Parathyroid adenoma (tissue), 2 donors: ENCODE data around the gene FAM162A.

Experiments
- H2AFZ ChIP-seq: fragments of 300-600 bp; sonication (generic); one replicate; pipeline ENCODE4 v1.7.0; 2017; ENCODE audit warnings: antibody characterized with exemption, mild to moderate bottlenecking
- H3K27ac ChIP-seq: fragments of 300-600 bp; sonication (generic); one replicate; pipeline ENCODE4 v1.7.0; 2017
- H3K27me3 ChIP-seq: fragments of 300-600 bp; sonication (generic); one replicate; pipeline ENCODE4 v1.7.0; 2017; ENCODE audit warnings: low read length; ENCODE audit not compliant: control insufficient read depth, insufficient read depth
- H3K36me3 ChIP-seq: fragments of 300-600 bp; sonication (generic); one replicate; pipeline ENCODE4 v1.7.0; 2017; ENCODE audit warnings: low read length; ENCODE audit not compliant: control insufficient read depth, insufficient read depth
- H3K4me1 ChIP-seq: fragments of 300-600 bp; sonication (generic); one replicate; pipeline ENCODE4 v1.7.0; 2017; ENCODE audit warnings: control low read depth
- H3K4me2 ChIP-seq: fragments of 300-600 bp; sonication (generic); one replicate; pipeline ENCODE4 v1.7.0; 2017; ENCODE audit warnings: low read length
- H3K4me3 ChIP-seq: fragments of 300-600 bp; sonication (generic); one replicate; pipeline ENCODE4 v1.7.0; 2017; ENCODE audit warnings: low read depth, low read length
- H3K79me2 ChIP-seq: fragments of 300-600 bp; sonication (generic); one replicate; pipeline ENCODE4 v1.7.0; 2017; ENCODE audit warnings: control low read depth
- H3K9ac ChIP-seq: fragments of 300-600 bp; sonication (generic); one replicate; pipeline ENCODE4 v1.7.0; 2017; ENCODE audit warnings: mild to moderate bottlenecking
- H3K9me3 ChIP-seq: fragments of 300-600 bp; sonication (generic); one replicate; pipeline ENCODE4 v1.7.0; 2017; ENCODE audit warnings: low read length; ENCODE audit not compliant: control insufficient read depth
- CTCF ChIP-seq: fragments of 300-600 bp; sonication (generic); IDR thresholded peaks from one replicate; pipeline ENCODE4 v1.7.0; 2017; ENCODE audit warnings: antibody characterized with exemption, mild to moderate bottlenecking
- donor health status: primary hyperparathyroidism.

The FAM162A gene

GRCh38 chr3:122391681-122392446 lies 7.9 kb downstream of the FAM162A start:
- Histone ChIP-seq H3K4me1 (peaks cover 3% of the 10 kb centered on the region), H3K36me3 (no peaks in the 10 kb centered on the region), H3K27me3 (no peaks in the 10 kb centered on the region), H3K79me2 (peaks cover 5% of the 10 kb centered on the region), H3K4me3 (no peak overlapping the region), H3K27ac (no peak overlapping the region), H3K9me3 (no peaks in the 10 kb centered on the region), H3K9ac (no peak overlapping the region), H2AFZ (no peak overlapping the region), H3K4me2 (no peak overlapping the region)
- TF ChIP-seq CTCF: no peak

GRCh38 chr3:122392868-122393844 lies 9.2 kb downstream of the FAM162A start:
- Histone ChIP-seq H3K9ac (no peak overlapping the region), H3K4me1 (peaks cover 3% of the 10 kb centered on the region), H2AFZ (no peak overlapping the region), H3K4me3 (no peak overlapping the region), H3K27ac (no peak overlapping the region), H3K9me3 (no peaks in the 10 kb centered on the region), H3K36me3 (no peaks in the 10 kb centered on the region), H3K27me3 (no peaks in the 10 kb centered on the region), H3K4me2 (no peak overlapping the region), H3K79me2 (peaks cover 3% of the 10 kb centered on the region)
- peak; percentile 77 for TF ChIP-seq CTCF

GRCh38 chr3:122394173-122394572 lies 10.2 kb downstream of the FAM162A start:
- no peak overlapping the region for H2AFZ ChIP-seq
- no peaks in the 10 kb centered on the region for H3K27me3 ChIP-seq
- no peak overlapping the region for H3K4me2 ChIP-seq

GRCh38 chr3:122395582-122395981 lies 11.6 kb downstream of the FAM162A start:
- no peak overlapping the region for H2AFZ ChIP-seq
- H3K4me1 ChIP-seq: peaks cover 3% of the 10 kb centered on the region
- no peak for TF ChIP-seq CTCF
- peaks cover 15% of the 10 kb centered on the region for H3K79me2 ChIP-seq
- no peak overlapping the region for H3K9ac ChIP-seq
- no peaks in the 10 kb centered on the region for H3K27me3 ChIP-seq
- H3K4me2 ChIP-seq: no peak overlapping the region
- no peak overlapping the region for H3K27ac ChIP-seq
- no peak overlapping the region for H3K4me3 ChIP-seq
- no peaks in the 10 kb centered on the region for H3K9me3 ChIP-seq
- no peaks in the 10 kb centered on the region for H3K36me3 ChIP-seq

More at GRCh38 chr3:122394173-122394572, 10.2 kb downstream of the FAM162A start:
- Histone ChIP-seq H3K79me2 (peaks cover 2% of the 10 kb centered on the region), H3K27ac (no peak overlapping the region), H3K9me3 (no peaks in the 10 kb centered on the region), H3K4me1 (peaks cover 3% of the 10 kb centered on the region), H3K9ac (no peak overlapping the region), H3K36me3 (no peaks in the 10 kb centered on the region), H3K4me3 (no peak overlapping the region)
- TF ChIP-seq CTCF: no peak
